HepG2 (cell line): ENCODE measurements around the gene ANTXR1.

Source experiments
- CTCF ChIP-seq: sonication (generic); formaldehyde crosslinking; IDR thresholded peaks from 2 replicates; pipeline ENCODE4 v1.5.0; 2020; ENCODE audit warnings: mild to moderate bottlenecking, missing genetic modification reagents, moderate library complexity
- EP300 ChIP-seq, 3 experiments: sonication (generic) in 1 of 3; formaldehyde crosslinking in 1 of 3; IDR thresholded peaks; 2 replicates each; pipeline versions ENCODE4 v1.5.1 to v1.6.1; 2011 to 2020; ENCODE audit warnings: low read depth in 2 of 3, low read length in 2 of 3, borderline replicate concordance in 1 of 3, improper control_type of control experiment in 1 of 3, mild to moderate bottlenecking in 1 of 3, missing genetic modification reagents in 1 of 3, moderate library complexity in 1 of 3
- EZH2 ChIP-seq: conservative IDR thresholded peaks from 2 replicates; pipeline ENCODE4 v1.6.1; 2012; ENCODE audit warnings: mild to moderate bottlenecking, low read depth, low read length, moderate library complexity
- IRF1 ChIP-seq: sonication (generic); formaldehyde crosslinking; IDR thresholded peaks from 2 replicates; pipeline ENCODE4 v1.4.0; 2020; ENCODE audit warnings: low read depth, mild to moderate bottlenecking, missing genetic modification reagents
- JDP2 ChIP-seq: sonication (generic); formaldehyde crosslinking; IDR thresholded peaks from 2 replicates; pipeline ENCODE4 v1.8.1; 2022; ENCODE audit warnings: missing genetic modification reagents, borderline replicate concordance
- MBD4 ChIP-seq: IDR thresholded peaks from 2 replicates; pipeline ENCODE4 v1.6.1; 2012; ENCODE audit warnings: low read length, inconsistent platforms, borderline replicate concordance
- NR2F2 ChIP-seq: IDR thresholded peaks from 2 replicates; pipeline ENCODE4 v1.6.1; 2012; ENCODE audit warnings: low read depth, inconsistent platforms, borderline replicate concordance
- RAD21 ChIP-seq: fragments of 450-650 bp; formaldehyde crosslinking; IDR thresholded peaks from 2 replicates; pipeline ENCODE4 v1.5.0; 2020; ENCODE audit warnings: mild to moderate bottlenecking
- ZNF280B ChIP-seq: sonication (generic); formaldehyde crosslinking; IDR thresholded peaks from 2 replicates; pipeline ENCODE4 v1.5.0; 2020; ENCODE audit warnings: missing genetic modification reagents, mild to moderate bottlenecking, borderline replicate concordance

GRCh38 chr2:69087912-69088240 lies 74.9 kb downstream of the ANTXR1 start:
- TF ChIP-seq CTCF (CRISPR knock-in tag) (no peak), EZH2 (no peak), EP300 (IDR thresholded peaks at IDR 0.05; ENCODE audit: low read depth in 2 of 2, low read length in 2 of 2) (no peak), EP300 (CRISPR knock-in tag; IDR thresholded peaks at IDR 0.05; ENCODE audit: borderline replicate concordance) (no peak), NR2F2 (no peak), JDP2 (CRISPR knock-in tag) (no peak), MBD4 (no peak), RAD21 (no peak), ZNF280B (CRISPR knock-in tag) (no peak), IRF1 (CRISPR knock-in tag) (no peak)
